Jurkat, Clone E6-1 (cell line): ENCODE measurements around the gene SHC3. TPM values are rescaled to one million over a fixed set of nuclear protein-coding genes. Genes with fewer than 3 reads are reported as not detected.
"Not testable (repeated sequence)": the region's sequence is repeated elsewhere in the genome, so short reads cannot be mapped to it uniquely, and the experiment has no call there.

Experiments
- DNase-seq: peaks from one replicate; pipeline ENCODE4 v3.0.0-alpha.2; 2011; ENCODE audit warnings: low read depth, low spot score
- H3K4me3 ChIP-seq: 2 replicates; pipeline ENCODE4 v1.5.1; 2011; ENCODE audit warnings: mild to moderate bottlenecking, low read length, control low read depth, moderate library complexity
- polyA plus RNA-seq: library from polyadenylated mRNA; unstranded; fragments of >200 nt; gene quantifications from one replicate; pipeline ENCODE4 v1.2.1, GENCODE V29; 2012; ENCODE audit warnings: missing spikeins; ENCODE audit not compliant: insufficient read length, insufficient read depth

SHC3 gene, protein sequence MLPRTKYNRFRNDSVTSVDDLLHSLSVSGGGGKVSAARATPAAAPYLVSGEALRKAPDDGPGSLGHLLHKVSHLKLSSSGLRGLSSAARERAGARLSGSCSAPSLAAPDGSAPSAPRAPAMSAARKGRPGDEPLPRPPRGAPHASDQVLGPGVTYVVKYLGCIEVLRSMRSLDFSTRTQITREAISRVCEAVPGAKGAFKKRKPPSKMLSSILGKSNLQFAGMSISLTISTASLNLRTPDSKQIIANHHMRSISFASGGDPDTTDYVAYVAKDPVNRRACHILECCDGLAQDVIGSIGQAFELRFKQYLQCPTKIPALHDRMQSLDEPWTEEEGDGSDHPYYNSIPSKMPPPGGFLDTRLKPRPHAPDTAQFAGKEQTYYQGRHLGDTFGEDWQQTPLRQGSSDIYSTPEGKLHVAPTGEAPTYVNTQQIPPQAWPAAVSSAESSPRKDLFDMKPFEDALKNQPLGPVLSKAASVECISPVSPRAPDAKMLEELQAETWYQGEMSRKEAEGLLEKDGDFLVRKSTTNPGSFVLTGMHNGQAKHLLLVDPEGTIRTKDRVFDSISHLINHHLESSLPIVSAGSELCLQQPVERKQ
- 0.09 TPM for polyA plus RNA-seq

DNA sequence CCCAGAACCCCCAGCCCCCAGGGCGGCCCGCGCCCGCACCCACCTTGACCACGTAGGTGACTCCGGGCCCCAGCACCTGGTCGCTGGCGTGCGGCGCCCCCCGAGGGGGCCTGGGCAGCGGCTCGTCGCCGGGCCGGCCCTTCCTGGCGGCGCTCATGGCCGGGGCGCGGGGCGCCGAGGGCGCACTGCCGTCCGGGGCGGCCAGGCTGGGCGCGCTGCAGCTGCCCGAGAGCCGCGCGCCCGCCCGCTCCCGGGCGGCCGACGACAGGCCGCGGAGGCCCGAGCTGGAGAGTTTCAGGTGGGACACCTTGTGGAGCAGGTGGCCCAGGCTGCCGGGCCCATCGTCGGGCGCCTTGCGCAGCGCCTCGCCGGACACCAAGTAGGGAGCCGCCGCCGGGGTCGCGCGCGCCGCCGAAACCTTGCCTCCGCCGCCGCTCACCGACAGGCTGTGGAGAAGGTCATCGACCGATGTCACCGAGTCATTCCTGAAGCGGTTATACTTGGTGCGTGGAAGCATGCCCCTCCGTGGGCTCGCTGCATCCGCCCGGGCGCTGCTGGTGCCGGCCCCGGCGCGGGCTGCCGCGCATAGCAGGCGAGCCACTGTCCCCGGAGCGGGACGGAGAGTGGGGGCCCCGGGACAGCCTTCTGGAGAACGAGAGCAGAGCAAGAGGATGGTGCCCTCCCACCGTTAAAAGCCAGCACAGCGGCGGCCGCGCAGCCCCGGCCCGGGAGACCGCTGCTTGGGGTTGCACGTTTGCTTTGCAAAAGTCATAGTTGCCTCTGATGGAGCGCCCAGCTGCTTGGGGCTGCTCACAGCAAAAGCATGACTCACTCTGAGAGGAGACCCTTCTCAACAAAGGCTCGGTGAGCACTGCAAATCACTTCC lies at the start of gene SHC3:
Gene SHC3 (minus strand): TSS at position 875 of the 886 bp plus-strand sequence. CDS start 358 bp downstream, at position 517.
- H3K4me3 ChIP-seq: peak within 1 kb of the TSS; percentile 50
- DNase-seq: no peak

DNA sequence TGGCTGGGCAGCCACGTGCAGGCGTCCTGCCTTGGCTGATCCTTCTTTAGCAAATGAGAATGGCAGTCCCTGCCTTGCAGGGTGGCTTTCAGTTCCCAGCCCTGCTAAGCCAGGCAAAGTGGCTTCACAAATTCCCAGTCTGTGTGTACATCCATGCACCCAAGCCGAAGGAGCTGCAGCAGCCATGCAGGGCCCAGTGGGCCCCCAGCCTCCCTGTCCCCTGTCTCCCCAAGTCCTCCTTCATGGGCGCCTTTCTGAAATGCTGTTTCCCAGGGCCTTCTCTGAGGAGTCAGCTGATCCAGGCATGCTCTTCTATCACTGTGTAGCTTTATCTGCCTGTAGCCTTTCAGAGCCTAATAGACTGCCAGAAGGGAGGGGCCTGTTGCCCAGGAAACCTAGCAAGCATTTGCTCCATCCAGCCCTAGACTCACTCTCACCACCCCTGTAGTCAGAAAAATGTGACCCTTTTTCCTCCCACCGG lies 47.4 kb upstream of the SHC3 start:
- DNase-seq: no peak

DNA sequence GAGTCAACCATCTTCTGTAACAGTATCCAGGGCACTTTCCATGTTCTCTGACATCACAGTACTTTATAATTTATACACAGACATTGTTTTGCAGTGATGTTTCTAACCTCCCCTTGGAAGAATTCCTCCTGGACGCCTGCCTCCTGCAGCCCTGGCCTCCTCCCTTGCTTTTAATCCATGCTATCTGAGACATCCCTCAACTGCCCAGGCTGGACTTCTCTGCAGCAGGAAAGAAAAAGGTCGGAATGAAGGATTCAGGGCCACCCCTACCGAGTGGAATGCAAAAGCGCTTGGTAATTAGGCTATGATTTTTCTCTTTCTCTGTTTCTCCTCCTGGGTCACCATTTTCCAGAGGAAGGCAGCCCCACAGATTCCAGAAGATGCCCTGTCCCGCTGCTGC lies 47.0 kb upstream of the SHC3 start:
- no peak for DNase-seq
- H3K4me3 ChIP-seq: no peak overlapping the region

More for the DNA sequence above, 47.4 kb upstream of the SHC3 start:
- H3K4me3 ChIP-seq: no peak overlapping the region

DNA sequence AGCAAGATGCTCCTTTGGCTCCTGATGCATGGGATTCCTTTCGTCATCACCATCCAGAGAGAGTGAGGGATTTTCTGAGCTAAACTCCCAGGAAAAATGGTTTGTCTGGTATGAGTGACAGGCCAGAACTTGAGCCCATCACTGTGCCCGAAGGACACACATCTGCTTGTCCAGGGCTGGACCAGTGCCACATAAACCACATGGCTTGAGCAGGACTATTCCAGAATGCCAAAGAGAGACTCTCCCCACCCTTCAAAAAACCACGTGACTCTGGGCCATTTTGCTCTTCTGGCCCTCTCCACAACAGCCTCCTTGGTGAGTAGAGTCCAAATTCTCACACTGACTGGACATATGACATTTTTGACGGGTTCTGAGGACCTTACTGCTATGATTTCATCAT lies 46.4 kb upstream of the SHC3 start:
- DNase-seq: no peak
- no peak overlapping the region for H3K4me3 ChIP-seq

DNA sequence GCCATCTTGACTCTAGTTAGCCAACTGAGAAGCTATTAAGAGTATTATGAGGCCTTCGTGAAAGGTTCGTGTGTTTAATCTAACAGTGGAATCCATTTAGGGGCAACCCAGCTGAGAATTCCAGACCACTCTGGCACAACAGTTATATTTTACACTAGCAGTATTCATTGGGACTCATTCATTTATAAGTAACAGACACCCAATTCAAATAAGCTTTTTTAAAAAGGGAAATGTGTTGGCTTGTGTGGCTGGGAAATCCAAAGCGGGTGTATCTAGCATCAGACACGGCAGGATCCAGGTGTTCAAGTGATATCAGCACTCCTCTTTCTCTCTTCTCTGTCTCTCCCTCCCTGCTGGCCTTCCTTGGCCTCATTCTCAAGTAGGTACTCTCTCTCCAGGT lies 46.0 kb upstream of the SHC3 start:
- no peak for DNase-seq
- H3K4me3 ChIP-seq: no peak overlapping the region

DNA sequence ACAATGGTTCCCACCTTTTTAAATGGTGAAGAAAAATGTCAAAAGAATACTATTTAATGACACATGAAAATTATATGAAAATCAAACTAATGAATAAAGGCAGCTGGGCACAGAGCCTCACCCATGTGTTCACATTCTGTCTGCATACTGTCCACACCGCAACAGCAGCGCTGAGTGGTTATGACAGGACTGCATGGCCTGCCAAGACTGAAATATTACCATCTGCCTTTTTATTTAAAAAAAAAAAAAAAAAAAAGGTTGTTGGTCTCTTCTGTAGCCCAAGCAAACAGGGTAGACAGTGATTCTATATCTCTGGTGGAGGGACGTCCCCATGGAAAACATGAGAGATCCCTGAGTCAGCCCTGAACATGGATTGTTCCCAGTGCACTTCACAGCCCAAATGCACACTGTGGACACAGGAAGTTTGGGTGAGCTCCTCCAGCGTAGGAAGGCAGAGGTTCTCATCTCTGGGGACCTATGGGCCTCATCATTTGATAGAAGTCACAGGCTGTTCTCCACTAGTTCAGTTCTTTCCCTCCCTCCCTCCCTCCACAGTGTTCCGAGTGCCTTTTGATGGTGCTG lies 44.9 kb upstream of the SHC3 start:
- DNase-seq: no peak
- no peak overlapping the region for H3K4me3 ChIP-seq

DNA sequence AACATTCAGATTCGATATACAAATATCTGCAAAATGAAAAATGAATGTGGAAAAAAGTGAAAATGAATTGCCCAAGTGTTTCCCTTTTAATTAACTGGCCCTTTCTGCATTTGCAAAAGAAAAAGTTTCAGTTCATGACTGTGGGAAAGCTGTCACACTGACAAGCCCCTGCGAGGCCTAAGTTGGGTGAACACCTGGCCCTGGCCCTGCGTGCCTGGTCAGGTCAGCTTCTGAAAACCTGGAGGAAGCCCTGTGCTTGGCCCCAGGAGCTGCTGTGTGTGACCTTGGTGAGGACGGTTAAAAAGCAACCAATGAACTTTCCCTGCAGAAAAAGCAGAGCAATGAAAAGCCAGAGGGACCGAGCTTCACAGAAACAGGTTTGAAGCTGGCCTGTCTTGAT lies 41.0 kb upstream of the SHC3 start:
- DNase-seq: no peak
- no peak overlapping the region for H3K4me3 ChIP-seq

DNA sequence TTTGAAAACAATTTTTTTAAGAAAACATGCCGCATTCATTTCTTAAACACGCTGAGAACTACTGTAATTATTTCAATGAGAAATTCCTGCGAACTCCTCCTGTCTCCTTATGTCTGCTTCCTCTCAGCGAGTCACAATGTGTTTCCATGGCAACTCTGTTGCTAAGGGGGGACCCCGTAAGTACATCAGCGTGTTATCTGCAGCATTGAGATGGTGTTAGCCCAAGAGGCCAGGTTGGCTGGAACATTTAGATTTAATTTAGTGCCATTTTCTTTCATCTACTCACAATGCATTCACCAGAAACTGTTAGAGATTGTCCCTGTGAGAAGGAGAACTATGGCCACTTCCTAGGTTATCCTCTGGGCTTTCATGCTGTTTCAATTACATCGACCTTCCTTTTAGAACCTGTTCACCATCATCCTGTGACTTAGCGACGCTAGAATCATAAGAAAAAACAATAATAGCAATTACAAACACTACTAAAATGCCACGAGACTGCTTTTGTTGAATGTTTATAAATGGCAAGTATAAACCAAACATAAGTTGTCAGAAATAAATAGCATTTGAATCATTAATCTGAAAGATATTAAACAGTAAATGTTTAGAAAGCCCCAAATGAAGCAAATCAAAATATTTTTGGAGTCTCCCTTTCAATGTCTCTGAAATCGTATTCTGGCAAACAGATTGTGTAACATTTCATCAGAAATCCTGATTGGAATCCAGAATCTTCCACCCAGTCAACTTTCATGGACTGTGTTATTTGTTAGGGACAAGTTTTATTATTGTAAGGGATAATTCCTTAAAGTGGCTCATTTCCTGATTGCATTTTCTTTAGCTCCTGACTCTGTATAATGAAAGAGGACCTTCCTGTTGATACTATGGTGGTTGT lies 39.7 kb upstream of the SHC3 start:
- no peak for DNase-seq
- H3K4me3 ChIP-seq: no peak overlapping the region

DNA sequence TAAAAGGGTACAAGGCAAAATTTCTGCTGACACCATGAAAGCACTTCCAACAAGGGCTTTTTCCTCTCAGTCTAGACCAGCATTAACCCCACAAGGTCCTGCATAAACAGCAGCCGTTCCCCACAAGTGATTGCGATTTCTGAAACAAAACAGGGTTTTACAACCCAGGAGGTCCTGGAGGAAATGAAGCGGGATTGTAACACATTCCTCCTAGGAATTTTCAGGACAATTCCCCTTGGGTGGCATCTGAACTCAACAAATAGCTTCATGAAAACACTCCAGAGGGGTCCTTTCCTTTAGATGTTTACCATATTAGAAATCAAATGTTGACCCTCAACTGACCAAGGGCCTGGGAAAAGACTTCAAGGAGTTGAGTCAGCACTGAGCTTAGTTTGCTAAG lies 36.7 kb upstream of the SHC3 start:
- no peak overlapping the region for H3K4me3 ChIP-seq
- no peak for DNase-seq

DNA sequence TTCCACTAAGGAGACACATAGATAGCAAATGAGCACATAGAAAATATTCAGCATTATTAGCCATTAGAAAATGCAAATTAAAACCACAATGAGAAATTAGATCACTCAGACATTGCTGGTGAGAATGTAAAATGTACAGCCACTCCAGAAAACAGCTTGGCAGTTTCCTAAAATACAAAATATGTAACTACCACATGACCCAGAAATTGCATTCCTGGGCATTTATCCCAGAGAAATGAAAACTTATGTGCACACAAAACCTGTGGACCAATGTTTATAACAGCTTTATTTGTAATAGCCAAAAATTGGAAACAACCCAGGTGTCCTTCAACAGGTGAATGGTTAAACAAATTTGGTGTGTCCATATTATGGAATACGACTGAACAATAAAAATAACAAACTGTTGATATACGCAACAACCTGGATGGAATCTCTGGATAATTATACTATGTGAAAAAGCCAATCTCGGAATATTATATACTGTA lies 34.8 kb upstream of the SHC3 start:
- no peak overlapping the region for H3K4me3 ChIP-seq
- no peak for DNase-seq

DNA sequence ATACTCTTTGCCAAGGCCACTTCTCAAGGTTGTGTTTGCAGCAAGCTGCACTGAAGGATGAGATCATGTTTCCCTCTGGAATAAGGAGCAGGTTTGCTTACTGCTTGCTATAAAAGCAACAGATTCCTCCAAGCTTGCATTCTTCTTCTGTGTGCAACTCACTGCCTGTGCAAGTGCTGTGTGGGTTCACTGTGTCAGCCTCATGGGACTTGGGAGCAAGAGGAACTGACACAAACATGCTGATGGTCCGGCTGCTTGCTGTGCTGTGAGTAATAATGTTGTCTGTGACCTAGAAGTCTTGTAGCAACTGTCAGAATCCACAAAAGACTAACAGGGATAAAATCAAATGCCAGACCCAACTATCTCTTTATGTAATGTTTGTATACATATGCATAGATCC lies 33.6 kb upstream of the SHC3 start:
- H3K4me3 ChIP-seq: no peak overlapping the region
- DNase-seq: no peak

DNA sequence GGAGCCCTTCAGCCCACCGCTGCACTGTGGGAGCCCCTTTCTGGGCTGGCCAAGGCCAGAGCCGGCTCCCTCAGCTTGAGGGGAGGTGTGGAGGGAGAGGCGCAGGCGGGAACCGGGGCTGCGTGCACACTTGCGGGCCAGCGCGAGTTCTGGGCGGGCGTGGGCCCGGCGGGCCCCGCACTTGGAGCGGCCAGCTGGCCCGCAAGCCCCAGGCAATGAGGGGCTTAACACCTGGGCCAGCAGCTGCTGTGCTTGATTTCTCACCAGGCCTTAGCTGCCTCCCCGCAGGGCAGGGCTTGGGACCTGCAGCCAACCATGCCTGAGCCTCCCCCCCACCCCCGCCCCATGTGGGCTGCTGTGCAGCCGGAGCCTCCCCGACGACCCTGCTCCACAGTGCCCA lies 30.7 kb upstream of the SHC3 start:
- DNase-seq, H3K4me3 ChIP-seq: not testable (repeated sequence)

DNA sequence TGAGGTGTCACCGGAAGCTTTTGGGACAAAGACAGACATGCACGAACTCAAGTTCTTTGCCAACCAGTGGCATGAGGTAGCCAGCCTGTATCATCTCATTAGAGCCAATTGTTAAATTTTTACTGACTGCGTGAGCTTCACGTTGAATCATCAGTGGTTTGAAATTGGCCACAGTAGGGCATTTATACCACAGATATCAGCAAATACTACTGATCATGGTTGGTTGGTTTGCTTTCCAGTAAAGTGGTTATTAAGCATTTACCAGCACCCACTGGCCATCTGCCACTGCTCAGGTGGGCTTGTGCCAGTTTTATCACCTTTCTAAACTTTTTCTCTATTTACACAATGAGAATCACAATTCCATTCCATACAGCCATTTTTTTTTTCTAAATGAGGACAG lies 28.4 kb upstream of the SHC3 start:
- no peak for DNase-seq
- no peak overlapping the region for H3K4me3 ChIP-seq

DNA sequence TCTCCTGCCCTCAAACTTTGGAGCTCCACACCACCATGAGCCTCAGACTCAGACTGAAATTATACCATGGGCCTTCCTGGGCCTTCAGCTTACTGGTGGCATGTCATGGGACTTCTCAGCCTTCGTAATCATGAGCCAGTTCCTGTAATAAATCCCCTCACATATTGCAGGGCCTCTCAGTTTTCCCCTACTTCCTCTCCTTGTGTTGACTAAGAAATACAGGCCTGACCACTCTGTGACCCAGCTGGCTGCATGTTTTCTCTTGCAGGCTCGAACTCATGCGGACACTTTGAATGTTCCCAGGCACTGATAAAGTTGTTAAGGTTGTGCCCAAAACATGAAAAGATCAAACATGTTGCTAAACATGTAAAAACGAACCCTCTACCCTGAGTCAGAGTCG lies 26.2 kb upstream of the SHC3 start:
- H3K4me3 ChIP-seq: no peak overlapping the region
- DNase-seq: no peak

DNA sequence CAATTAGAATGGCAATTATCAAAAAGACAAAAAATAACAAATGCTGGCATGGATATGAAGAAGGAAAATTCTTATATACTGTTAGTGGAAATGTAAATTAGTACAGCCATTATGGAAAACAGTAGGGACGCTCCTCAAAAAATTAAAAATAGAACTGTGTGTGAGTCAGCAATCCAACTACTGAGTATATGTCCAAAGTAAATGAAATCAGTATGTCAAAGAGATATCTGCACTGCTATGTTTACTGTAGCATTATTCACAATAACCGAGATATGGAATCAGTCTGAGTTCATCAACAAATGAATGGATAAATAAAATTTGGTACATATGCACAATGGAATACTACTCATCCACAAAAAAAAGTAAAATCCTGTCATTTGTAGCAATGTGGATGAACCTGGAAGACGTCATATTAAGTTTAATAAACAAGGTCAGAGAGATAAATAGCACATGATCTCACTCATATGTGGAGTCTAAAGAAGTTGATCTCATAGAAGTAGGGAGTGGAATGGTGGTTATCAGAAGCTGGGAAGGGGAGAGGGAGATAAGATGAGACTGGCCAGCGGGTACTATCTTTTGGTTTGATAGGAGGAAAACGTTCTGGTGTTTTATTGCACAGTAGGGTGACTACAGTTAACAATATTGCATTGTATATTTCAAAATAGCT lies 16.6 kb upstream of the SHC3 start:
- no peak for DNase-seq
- H3K4me3 ChIP-seq: no peak overlapping the region

DNA sequence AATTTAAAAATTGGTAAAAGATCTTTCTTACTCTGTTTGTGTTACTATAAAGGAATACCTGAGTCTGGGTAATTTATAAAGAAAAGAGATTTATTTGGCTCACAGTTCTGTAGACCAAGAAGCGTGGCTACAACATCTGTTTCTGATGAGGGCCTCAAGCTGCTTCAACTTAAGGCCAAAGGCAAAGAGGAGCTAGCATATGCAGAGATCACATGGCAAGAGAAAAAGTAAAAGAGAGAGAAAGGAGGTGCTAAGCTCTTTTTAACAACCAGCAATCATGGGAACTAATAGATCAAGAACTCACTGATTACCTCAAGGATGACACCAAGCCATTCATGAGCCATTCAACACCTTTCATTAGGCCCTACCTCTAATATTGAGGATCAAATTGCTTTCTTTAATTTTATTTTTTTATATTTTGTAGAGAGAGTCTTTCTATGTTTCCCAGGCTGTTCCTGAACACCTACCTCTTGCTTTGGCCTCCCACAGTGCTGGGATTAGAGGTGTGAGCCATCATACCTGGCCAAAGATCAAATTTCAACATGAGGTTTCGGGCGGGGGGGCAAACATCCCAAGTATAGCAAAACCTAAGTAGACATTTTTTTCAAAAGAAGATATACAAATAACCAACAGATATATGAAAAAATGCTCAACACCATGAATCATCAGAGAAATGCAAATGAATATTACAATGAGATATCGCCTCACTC lies 16.0 kb upstream of the SHC3 start:
- H3K4me3 ChIP-seq: no peak overlapping the region
- no peak for DNase-seq

DNA sequence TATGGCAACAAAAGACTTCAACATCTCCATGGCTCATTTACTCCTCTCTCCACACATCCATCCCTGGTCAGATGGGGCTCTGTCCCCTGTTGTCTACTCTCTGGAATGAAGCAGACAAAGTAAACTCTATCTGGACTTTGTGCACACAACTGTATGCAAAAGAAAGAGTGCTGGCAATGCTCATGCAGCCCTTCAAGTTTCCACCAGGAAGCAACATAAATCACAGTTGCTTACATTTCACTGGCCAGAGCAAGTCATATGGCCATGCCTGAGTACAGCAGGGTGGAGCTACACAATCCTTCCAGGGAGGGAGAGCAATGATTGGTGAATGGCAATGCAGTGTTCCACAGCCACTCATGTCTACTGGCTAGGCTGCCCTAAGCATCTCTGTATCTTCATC lies 12.4 kb upstream of the SHC3 start:
- H3K4me3 ChIP-seq: no peak overlapping the region
- DNase-seq: no peak
